ENCODE measurements around the gene GALNTL6. TPM values are rescaled to one million over a fixed set of nuclear protein-coding genes. Genes with fewer than 3 reads are reported as not detected.

Gene GALNTL6
- total RNA-seq, 1 experiment from 2014 or later, result not detected

- H3K36me3 Mint-ChIP-seq (ENCODE audit: insufficient read depth in 1 of 3, low read depth in 3 of 3), result no peaks in the 10 kb centered on the region
Measured at GRCh38 chr4:172584816-172585215, 771.6 kb downstream of the GALNTL6 start.

More at GRCh38 chr4:172584816-172585215, 771.6 kb downstream of the GALNTL6 start:
- H3K27ac Mint-ChIP-seq, result no peak overlapping the region
- no peaks in the 10 kb centered on the region for H3K9me3 Mint-ChIP-seq
- Histone ChIP-seq H4K20me1 (ENCODE audit: control insufficient read depth, insufficient read depth, insufficient read length) (no peaks in the 10 kb centered on the region), H3K9me3 (ENCODE audit: control insufficient read depth, low read depth, low read length) (no peaks in the 10 kb centered on the region), H4K91ac (ENCODE audit: insufficient read length, low read depth, low read length) (no peak overlapping the region), H3K23me2 (ENCODE audit: insufficient read length, low read depth, low read length, poor library complexity, severe bottlenecking) (no peaks in the 10 kb centered on the region), H2BK20ac (ENCODE audit: low read depth, low read length, poor library complexity, severe bottlenecking) (no peak overlapping the region), H2AK5ac (ENCODE audit: insufficient read length, low read length) (no peak overlapping the region), H2BK5ac (ENCODE audit: insufficient read length, low read length) (no peak overlapping the region), H3K27ac (ENCODE audit: insufficient read length, low read depth, low read length) (no peak overlapping the region), H3K4me2 (ENCODE audit: insufficient read depth, insufficient read length, low read length) (no peak overlapping the region), H3K4me1 (ENCODE audit: insufficient read depth, low read length) (no peaks in the 10 kb centered on the region), H3T11ph (ENCODE audit: low read length) (no peak overlapping the region), H3K14ac (ENCODE audit: insufficient read depth, low read length) (no peak overlapping the region), H3K18ac (ENCODE audit: insufficient read length, low read depth, low read length) (no peak overlapping the region), H3K23ac (ENCODE audit: insufficient read length, low read depth, low read length) (no peak overlapping the region), H3K79me1 (ENCODE audit: insufficient read depth, low read depth, low read length, poor library complexity, severe bottlenecking) (no peaks in the 10 kb centered on the region), H4K8ac (replicated peaks; ENCODE audit: insufficient read length, low read depth, low read length) (no peak overlapping the region), H3K56ac (ENCODE audit: insufficient read length, low read depth, low read length) (no peak overlapping the region), H2AFZ (ENCODE audit: low read length) (no peak overlapping the region), H2BK12ac (ENCODE audit: insufficient read length, low read depth, low read length) (no peak overlapping the region), H2BK120ac (ENCODE audit: low read depth, low read length, poor library complexity, severe bottlenecking) (no peak overlapping the region), H2BK15ac (ENCODE audit: low read depth, low read length) (no peak overlapping the region), H4K5ac (ENCODE audit: insufficient read length, low read depth, low read length) (no peak overlapping the region), H3K27me3 (ENCODE audit: insufficient read depth, low read length) (no peaks in the 10 kb centered on the region), H3K9ac (ENCODE audit: extremely low read depth, insufficient read length, low read length) (no peak overlapping the region), H3K4ac (ENCODE audit: low read depth, low read length) (no peak overlapping the region), H3K79me2 (ENCODE audit: insufficient read depth, low read length) (no peaks in the 10 kb centered on the region)
- H3K4me3 Mint-ChIP-seq, result no peak overlapping the region
- no peaks in the 10 kb centered on the region for H3K4me1 Mint-ChIP-seq
- no CpG with 5 or more reads among the region's 2 CpGs for WGBS (ENCODE audit: extremely low coverage, insufficient read length, low lambda C conversion rate)
- no peaks in the 10 kb centered on the region for H3K27me3 Mint-ChIP-seq (ENCODE audit: low read depth)
- no peak for DNase-seq
- TF ChIP-seq, protein P1, sequence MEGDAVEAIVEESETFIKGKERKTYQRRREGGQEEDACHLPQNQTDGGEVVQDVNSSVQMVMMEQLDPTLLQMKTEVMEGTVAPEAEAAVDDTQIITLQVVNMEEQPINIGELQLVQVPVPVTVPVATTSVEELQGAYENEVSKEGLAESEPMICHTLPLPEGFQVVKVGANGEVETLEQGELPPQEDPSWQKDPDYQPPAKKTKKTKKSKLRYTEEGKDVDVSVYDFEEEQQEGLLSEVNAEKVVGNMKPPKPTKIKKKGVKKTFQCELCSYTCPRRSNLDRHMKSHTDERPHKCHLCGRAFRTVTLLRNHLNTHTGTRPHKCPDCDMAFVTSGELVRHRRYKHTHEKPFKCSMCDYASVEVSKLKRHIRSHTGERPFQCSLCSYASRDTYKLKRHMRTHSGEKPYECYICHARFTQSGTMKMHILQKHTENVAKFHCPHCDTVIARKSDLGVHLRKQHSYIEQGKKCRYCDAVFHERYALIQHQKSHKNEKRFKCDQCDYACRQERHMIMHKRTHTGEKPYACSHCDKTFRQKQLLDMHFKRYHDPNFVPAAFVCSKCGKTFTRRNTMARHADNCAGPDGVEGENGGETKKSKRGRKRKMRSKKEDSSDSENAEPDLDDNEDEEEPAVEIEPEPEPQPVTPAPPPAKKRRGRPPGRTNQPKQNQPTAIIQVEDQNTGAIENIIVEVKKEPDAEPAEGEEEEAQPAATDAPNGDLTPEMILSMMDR (conservative IDR thresholded peaks at IDR 0.05), result no peak
